ENCODE data around the gene HDAC9. TPM values are rescaled to one million over a fixed set of nuclear protein-coding genes. Genes with fewer than 3 reads are reported as not detected.
A peak's percentile ranks its signal among the peaks of the same experiment; 100 is the strongest.

The HDAC9 gene
- polyA plus RNA-seq, 1 donor, result 18.6 TPM

DNA sequence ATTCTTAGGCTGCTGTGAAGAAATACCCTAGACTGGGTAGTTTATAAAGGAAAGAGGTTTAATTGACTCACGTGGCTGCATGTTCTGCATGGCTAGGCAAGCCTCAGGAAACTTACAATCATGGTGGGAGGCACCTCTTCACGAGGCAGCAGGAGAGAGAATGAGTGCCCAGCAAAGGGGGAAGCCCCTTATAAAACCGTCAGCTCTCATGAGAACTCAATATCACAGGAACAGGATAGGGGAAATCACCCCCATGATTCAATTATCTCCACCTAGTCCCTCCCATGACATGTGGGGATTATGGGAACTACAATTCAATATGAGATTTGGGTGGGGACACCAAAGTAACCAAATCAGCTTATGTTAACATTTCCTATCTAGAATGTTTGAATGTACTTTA, 362.7 kb downstream of the HDAC9 start:
- DNase-seq, result no peak

DNA sequence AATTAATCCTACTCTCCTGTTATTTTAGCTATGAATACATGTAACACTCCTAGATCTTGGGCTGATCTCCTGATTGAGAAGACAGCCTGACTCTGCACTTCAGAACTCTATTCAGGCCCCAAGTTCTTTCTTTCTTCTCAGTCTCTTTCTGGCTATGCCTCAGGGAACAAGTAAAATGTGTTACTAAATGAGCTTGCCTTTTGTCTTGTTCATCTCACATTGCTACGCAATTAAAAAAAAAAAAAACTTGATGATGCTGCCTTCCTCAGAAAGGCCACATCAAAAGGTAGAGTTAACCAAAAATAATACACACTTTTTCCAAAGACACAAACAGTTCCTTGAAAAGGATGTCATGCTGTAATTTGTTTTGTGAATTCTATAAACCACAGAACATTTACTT, 363.8 kb downstream of the HDAC9 start:
- no peak for DNase-seq

GRCh38 chr7:18860221-18860620, 364.7 kb downstream of the HDAC9 start:
- DNase-seq, result no peak

- no peak for DNase-seq
Observed at GRCh38 chr7:18861514-18862118, 366.1 kb downstream of the HDAC9 start.

DNA sequence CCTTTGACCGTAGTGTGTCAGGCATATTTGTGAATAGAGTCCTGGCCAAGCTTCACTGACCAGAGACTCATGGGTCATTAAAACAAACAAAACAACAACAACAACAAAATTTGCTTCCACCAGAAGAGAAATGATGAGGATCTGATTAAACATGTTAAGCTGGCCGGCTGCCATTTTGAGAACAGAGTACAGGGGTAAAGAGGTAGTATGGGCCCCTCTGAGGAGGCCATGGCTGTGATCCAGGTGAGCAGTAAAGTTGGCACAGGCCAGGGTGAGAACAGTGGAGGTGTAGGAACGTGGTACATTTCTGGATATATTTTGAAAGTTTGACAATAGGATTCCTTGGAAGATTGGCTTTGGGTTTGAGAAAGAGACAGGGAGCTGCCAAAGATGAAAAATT, 369.4 kb downstream of the HDAC9 start:
- no peak for DNase-seq

GRCh38 chr7:18866359-18867036, 370.9 kb downstream of the HDAC9 start:
- peak; percentile 66 for DNase-seq

GRCh38 chr7:18872344-18872743, 376.8 kb downstream of the HDAC9 start:
- DNase-seq, result no peak

DNA sequence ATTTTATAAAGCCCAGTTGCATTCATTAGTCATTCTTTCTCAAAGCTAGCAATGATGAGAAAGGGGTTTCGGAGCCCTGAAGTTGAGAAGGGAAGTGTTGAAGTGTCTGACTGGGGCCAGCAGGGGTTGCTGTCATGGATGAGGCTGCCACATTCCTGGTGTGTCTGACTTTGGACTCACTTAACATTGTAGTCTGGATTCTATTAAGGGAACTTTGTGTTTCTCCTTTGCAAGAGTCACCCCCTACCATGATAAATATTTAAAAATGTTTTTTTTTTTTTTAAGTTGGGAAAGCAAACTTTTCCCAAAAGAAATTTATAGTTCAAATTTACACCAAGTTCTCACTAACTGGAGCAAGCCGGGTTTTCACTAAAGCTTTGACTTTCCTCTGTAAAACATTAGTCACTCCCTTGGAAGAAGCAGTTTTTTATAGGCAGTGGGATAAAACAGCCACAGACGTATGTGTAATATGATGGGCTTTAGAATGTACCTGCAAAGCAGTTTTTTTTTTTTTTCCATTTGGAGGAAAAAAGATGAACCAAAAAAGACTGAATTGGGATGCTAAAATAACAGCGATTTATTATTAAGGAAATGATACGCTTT, 378.3 kb downstream of the HDAC9 start:
- DNase-seq, result no peak

- DNase-seq, result peak; percentile 23
Observed at GRCh38 chr7:18874880-18875279, 379.3 kb downstream of the HDAC9 start.

- no peak for DNase-seq
Observed at GRCh38 chr7:18877874-18878273, 382.3 kb downstream of the HDAC9 start.

GRCh38 chr7:18886832-18887231, 391.3 kb downstream of the HDAC9 start:
- DNase-seq, result no peak

- DNase-seq, result no peak
Observed at GRCh38 chr7:18889436-18889835, 393.9 kb downstream of the HDAC9 start.

DNA sequence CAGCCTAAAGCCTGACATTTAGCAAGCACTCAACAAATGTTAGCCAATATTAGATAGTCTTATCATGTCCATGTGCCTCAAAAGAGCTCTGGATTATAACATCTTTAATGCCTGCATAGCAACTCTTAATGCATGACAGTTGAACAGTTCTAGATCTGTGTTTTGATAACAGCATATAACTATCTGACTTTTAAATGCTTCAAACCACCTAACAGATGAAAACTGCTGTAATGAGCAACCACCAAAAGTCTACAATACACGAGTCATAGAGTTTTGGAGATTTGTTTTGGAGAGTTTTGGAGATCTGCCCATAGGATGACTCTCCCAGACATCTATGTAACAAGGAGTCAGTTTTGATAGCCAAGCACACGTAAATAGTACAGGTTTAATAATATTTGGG, 394.6 kb downstream of the HDAC9 start:
- DNase-seq, result no peak

DNA sequence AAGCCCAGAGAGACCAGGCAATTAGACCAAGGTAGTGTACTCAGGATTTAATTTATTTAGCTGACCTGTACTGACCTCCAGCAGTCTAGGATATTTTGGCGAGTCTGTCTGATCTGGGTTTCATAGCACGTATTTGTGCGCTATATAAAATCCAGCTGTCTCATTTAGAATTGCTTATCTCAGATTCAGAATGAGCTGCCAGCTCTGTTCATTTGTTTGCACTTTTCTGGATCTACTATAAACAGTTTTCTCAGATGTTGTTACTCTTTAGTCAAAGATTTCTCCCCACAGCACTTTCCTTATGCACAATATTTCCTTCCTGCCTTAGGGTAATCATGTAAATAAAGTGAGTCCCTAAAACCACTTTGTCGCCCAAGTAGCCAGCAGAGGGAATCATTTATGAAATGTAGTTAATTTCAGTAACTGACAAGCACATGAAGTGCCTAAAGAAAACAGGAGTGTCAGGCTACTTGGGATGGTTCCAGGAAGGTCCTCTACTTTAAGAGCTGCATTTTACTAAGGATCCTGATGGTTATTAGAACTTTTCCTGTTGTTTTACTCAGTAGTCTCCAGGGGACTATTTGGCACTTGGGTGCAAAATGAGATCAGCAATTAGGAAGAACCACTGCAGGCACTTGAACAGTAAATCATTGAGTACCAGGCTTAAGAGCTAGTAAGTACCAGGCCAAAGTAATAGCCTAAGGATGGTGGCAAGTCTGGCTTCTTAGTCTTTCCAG, 395.5 kb downstream of the HDAC9 start:
- no peak for DNase-seq

- no peak for DNase-seq
Observed at GRCh38 chr7:18893156-18893555, 397.6 kb downstream of the HDAC9 start.

- DNase-seq, result no peak
Observed at GRCh38 chr7:18894155-18894554, 398.6 kb downstream of the HDAC9 start.

- DNase-seq, result no peak
Observed at GRCh38 chr7:18895456-18895855, 399.9 kb downstream of the HDAC9 start.

DNA sequence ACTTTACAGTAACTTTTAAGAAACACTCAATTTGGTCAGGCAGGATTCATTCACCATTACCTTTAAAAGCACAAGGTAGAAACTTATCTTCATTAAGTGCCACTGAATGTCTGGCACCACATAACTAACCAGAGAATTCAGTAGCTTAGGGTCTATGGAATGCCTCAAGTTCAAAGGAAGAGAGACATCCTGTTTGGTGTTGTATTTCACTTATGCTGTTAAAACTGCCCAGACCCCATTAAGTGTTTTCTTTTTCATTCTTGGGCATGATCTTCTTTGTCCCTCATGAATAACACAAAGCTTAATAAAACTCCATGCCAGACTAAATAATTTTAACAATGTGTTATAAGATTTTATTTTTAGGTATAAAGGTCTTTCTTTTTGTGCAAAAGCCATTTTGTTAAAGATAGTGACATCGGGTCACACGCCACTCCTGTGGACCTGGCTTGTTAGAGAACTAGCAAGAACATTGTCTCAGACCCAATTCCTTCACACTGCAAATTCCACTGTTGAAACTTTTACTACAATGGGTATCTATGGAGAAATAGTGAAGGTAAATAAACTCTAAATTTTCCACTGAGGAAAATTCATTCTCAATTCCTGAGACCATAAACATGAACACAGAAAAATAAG, 400.9 kb downstream of the HDAC9 start:
- DNase-seq, result no peak

DNA sequence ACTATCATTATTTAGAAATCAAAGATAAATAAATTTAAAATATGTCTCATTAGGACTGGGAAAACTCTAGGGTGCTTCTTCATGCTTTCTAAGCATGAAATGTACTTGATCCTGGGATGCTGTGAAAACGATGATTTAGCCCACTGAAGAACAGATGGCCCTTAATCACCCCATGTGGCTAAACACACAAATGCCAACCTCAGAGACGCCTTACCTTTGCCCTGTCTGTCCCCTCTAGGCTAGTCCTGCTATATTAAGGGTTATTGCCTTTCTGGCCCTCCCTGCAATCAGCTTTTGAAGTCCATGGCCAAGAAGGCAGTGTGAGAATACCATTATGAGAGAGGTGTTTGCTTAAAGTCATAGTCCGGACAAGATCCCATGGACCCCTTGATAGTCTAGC, 404.7 kb downstream of the HDAC9 start:
- DNase-seq, result no peak

DNA sequence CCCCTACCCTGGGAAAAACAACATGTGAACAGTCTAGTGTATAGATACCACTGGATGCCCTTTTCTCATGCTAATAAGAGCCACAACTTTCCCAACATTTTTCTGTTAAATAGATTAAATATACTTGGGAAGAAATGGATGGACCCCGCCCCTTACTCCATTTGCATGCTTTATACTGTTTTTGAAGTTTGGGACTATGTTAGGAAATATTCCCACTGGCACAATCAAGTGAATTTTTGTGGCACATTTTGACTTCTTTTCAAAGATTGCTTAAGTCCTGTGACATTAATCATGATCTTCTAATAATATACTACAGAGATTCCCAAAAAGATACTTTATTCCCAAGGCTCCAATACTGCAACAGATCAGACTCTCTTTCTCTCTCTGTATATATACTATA, 405.3 kb downstream of the HDAC9 start:
- no peak for DNase-seq

DNA sequence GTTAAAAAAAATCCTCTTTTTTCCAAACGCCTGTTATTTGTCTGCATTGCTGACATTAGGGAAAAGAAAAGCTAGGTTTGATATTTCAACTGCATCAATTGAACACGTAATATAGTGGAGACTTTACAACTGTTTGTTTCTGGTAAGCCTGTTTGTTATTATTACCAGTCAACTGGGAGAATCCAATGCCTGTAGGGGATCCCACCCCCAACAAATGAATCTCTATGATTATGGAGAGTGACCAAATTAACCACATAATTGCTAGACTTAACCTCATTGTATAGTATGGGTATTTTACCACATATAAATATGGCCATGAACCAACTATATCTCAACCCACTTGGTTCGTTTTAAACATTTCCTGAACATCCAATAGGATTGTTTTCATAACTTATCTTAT, 405.8 kb downstream of the HDAC9 start:
- no peak for DNase-seq

DNA sequence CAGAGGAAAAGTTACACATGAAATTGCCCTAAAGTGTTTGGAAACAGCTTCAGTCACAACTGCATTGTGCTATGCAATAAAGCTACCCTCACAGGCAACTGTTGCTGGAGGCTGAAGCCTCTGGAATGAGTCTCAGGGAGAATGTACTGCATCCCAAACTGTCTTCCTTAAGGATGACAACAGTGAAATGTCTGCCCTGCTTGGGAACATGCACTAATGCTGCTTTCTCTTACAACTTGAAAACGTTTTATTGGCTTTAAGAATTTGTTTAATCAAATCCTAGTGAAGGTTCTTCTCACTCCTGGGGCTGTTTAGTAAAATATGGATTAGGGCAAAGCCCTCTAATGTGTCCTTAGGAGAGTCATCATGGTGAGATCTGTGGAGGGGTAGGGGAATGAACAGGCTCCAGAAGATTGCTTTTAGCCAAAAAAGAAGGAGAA, 406.5 kb downstream of the HDAC9 start:
- DNase-seq, result peak; percentile 15

- DNase-seq, result no peak
Observed at GRCh38 chr7:18902892-18903291, 407.3 kb downstream of the HDAC9 start.

All from hindlimb muscle (tissue), 1 donor.